Measurements from ENCODE around the gene LRRC71. TPM values are rescaled to one million over a fixed set of nuclear protein-coding genes. Genes with fewer than 3 reads are reported as not detected.

Gene LRRC71
- total RNA-seq, 1 donor from 2014 or later = not detected

- no peak for FAIRE-seq
- no peaks in the 10 kb centered on the region for H3K36me3 ChIP-seq (ENCODE audit: control insufficient read depth, insufficient read depth, low read length)
- TF ChIP-seq CTCF (IDR thresholded peaks at IDR 0.05; ENCODE audit: insufficient read depth, low read length, severe bottlenecking) = no peak
- H3K4me3 ChIP-seq (ENCODE audit: low read depth, low read length) = no peak overlapping the region
- peak; percentile 93 for DNase-seq (ENCODE audit: low read depth)
- no peaks in the 10 kb centered on the region for H3K27me3 ChIP-seq (ENCODE audit: control insufficient read depth, insufficient read depth, low read length)
Observed at GRCh38 chr1:156896490-156897033, 23.9 kb upstream of the LRRC71 start.

- H3K36me3 ChIP-seq (ENCODE audit: control insufficient read depth, insufficient read depth, low read length) = no peaks in the 10 kb centered on the region
- TF ChIP-seq CTCF (IDR thresholded peaks at IDR 0.05; ENCODE audit: insufficient read depth, low read length, severe bottlenecking) = no peak
- no peak overlapping the region for H3K4me3 ChIP-seq (ENCODE audit: low read depth, low read length)
- FAIRE-seq (no peak), DNase-seq (ENCODE audit: low read depth) (peak; percentile 54)
- H3K27me3 ChIP-seq (ENCODE audit: control insufficient read depth, insufficient read depth, low read length) = no peaks in the 10 kb centered on the region
Observed at GRCh38 chr1:156897078-156897825, 23.2 kb upstream of the LRRC71 start.

GRCh38 chr1:156898161-156898566 lies 22.3 kb upstream of the LRRC71 start:
- FAIRE-seq (no peak), DNase-seq (ENCODE audit: low read depth) (peak; percentile 78)
- Histone ChIP-seq H3K27me3 (ENCODE audit: control insufficient read depth, insufficient read depth, low read length) (no peaks in the 10 kb centered on the region), H3K36me3 (ENCODE audit: control insufficient read depth, insufficient read depth, low read length) (no peaks in the 10 kb centered on the region), H3K4me3 (ENCODE audit: low read depth, low read length) (no peak overlapping the region)
- no peak for TF ChIP-seq CTCF (IDR thresholded peaks at IDR 0.05; ENCODE audit: insufficient read depth, low read length, severe bottlenecking)

- Histone ChIP-seq H3K4me3 (ENCODE audit: low read depth, low read length) (no peak overlapping the region), H3K36me3 (ENCODE audit: control insufficient read depth, insufficient read depth, low read length) (no peaks in the 10 kb centered on the region), H3K27me3 (ENCODE audit: control insufficient read depth, insufficient read depth, low read length) (no peaks in the 10 kb centered on the region)
- no peak for TF ChIP-seq CTCF (IDR thresholded peaks at IDR 0.05; ENCODE audit: insufficient read depth, low read length, severe bottlenecking)
- DNase-seq (ENCODE audit: low read depth) (no peak), FAIRE-seq (no peak)
Observed at GRCh38 chr1:156898971-156899664, 21.3 kb upstream of the LRRC71 start.

GRCh38 chr1:156899956-156900718 lies 20.3 kb upstream of the LRRC71 start:
- no peak overlapping the region for H3K4me3 ChIP-seq (ENCODE audit: low read depth, low read length)
- no peak for FAIRE-seq
- TF ChIP-seq CTCF (IDR thresholded peaks at IDR 0.05; ENCODE audit: insufficient read depth, low read length, severe bottlenecking) = no peak
- DNase-seq (ENCODE audit: low read depth) = no peak
- H3K27me3 ChIP-seq (ENCODE audit: control insufficient read depth, insufficient read depth, low read length) = no peaks in the 10 kb centered on the region
- no peaks in the 10 kb centered on the region for H3K36me3 ChIP-seq (ENCODE audit: control insufficient read depth, insufficient read depth, low read length)
